KMS-11 (cell line): ENCODE results near the gene PCDHGA4.
"Not testable (repeated sequence)": the region's sequence is repeated elsewhere in the genome, so short reads cannot be mapped to it uniquely, and the experiment has no call there.

Experiments used
- H2AFZ ChIP-seq: fragments of 200-600 bp; sonication (generic); 2 replicates; pipeline ENCODE4 v1.6.1; 2016; ENCODE audit warnings: antibody characterized with exemption, mixed run types, low read depth
- H3K27ac ChIP-seq: fragments of 200-600 bp; sonication (generic); 2 replicates; pipeline ENCODE4 v1.6.1; 2016; ENCODE audit warnings: mild to moderate bottlenecking, mixed run types
- H3K27me3 ChIP-seq: fragments of 200-600 bp; sonication (generic); 2 replicates; pipeline ENCODE4 v1.6.1; 2017; ENCODE audit warnings: mild to moderate bottlenecking, low read depth, mixed run types, moderate library complexity; ENCODE audit not compliant: insufficient read depth
- H3K36me3 ChIP-seq: fragments of 200-600 bp; sonication (generic); 2 replicates; pipeline ENCODE4 v1.6.1; 2017; ENCODE audit warnings: mild to moderate bottlenecking, mixed run types; ENCODE audit not compliant: insufficient read depth
- H3K4me1 ChIP-seq: fragments of 200-600 bp; sonication (generic); 2 replicates; pipeline ENCODE4 v1.6.1; 2016; ENCODE audit warnings: mild to moderate bottlenecking, low read depth, mixed run types; ENCODE audit not compliant: poor library complexity, severe bottlenecking
- H3K4me2 ChIP-seq: fragments of 200-600 bp; sonication (generic); 2 replicates; pipeline ENCODE4 v1.7.0; 2016; ENCODE audit warnings: mild to moderate bottlenecking, mixed run types
- H3K4me3 ChIP-seq: fragments of 200-600 bp; sonication (generic); IDR thresholded peaks from 2 replicates; pipeline ENCODE4 v1.6.1; 2017; ENCODE audit warnings: low read depth, low read length, mixed read lengths; ENCODE audit not compliant: insufficient read depth
- H3K79me2 ChIP-seq: fragments of 200-600 bp; sonication (generic); 2 replicates; pipeline ENCODE4 v1.6.1; 2016; ENCODE audit warnings: low read depth, mixed run types; ENCODE audit not compliant: insufficient read depth
- H3K9ac ChIP-seq: fragments of 200-600 bp; sonication (generic); 2 replicates; pipeline ENCODE4 v1.6.1; 2016; ENCODE audit warnings: mild to moderate bottlenecking, mixed run types
- H4K20me1 ChIP-seq: fragments of 200-600 bp; sonication (generic); 2 replicates; pipeline ENCODE4 v1.6.1; 2016; ENCODE audit warnings: mild to moderate bottlenecking, mixed run types; ENCODE audit not compliant: insufficient read depth
- TF ChIP-seq, protein P1 (sequence below): fragments of 200-600 bp; sonication (generic); conservative IDR thresholded peaks from 2 replicates; pipeline ENCODE4 v1.6.1; 2017; ENCODE audit warnings: low read depth, mild to moderate bottlenecking, antibody characterized with exemption, low read length, moderate library complexity, mixed read lengths

PCDHGA4 gene

DNA sequence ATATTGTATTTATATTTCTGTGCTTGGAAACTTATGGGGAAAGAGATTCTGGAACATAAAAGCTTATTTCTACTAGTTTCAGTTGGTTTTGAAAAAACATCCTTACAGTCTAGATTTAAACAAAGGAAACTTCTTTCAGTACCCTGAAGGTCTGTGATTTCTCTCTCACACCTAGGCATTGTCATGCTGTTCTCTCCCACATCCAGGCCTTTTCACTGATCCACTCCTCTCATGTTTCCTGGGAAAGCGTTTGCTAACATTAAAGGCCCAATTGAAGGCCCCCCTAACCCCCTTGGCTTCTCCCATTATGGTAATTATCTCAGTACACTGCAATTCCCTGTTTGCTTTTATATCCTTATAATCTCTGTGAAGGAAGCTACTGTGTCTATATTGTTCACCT lies 12.0 kb upstream of the PCDHGA4 start:
- Histone ChIP-seq H3K4me1 (no peaks in the 10 kb centered on the region), H4K20me1 (no peaks in the 10 kb centered on the region), H3K4me3 (no peak overlapping the region), H3K79me2 (no peaks in the 10 kb centered on the region), H3K27ac (no peak overlapping the region), H3K9ac (no peak overlapping the region), H2AFZ (no peak overlapping the region), H3K36me3 (no peaks in the 10 kb centered on the region), H3K4me2 (no peak overlapping the region), H3K27me3 (no peaks in the 10 kb centered on the region)
- TF ChIP-seq, protein P1, sequence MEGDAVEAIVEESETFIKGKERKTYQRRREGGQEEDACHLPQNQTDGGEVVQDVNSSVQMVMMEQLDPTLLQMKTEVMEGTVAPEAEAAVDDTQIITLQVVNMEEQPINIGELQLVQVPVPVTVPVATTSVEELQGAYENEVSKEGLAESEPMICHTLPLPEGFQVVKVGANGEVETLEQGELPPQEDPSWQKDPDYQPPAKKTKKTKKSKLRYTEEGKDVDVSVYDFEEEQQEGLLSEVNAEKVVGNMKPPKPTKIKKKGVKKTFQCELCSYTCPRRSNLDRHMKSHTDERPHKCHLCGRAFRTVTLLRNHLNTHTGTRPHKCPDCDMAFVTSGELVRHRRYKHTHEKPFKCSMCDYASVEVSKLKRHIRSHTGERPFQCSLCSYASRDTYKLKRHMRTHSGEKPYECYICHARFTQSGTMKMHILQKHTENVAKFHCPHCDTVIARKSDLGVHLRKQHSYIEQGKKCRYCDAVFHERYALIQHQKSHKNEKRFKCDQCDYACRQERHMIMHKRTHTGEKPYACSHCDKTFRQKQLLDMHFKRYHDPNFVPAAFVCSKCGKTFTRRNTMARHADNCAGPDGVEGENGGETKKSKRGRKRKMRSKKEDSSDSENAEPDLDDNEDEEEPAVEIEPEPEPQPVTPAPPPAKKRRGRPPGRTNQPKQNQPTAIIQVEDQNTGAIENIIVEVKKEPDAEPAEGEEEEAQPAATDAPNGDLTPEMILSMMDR, result no peak

DNA sequence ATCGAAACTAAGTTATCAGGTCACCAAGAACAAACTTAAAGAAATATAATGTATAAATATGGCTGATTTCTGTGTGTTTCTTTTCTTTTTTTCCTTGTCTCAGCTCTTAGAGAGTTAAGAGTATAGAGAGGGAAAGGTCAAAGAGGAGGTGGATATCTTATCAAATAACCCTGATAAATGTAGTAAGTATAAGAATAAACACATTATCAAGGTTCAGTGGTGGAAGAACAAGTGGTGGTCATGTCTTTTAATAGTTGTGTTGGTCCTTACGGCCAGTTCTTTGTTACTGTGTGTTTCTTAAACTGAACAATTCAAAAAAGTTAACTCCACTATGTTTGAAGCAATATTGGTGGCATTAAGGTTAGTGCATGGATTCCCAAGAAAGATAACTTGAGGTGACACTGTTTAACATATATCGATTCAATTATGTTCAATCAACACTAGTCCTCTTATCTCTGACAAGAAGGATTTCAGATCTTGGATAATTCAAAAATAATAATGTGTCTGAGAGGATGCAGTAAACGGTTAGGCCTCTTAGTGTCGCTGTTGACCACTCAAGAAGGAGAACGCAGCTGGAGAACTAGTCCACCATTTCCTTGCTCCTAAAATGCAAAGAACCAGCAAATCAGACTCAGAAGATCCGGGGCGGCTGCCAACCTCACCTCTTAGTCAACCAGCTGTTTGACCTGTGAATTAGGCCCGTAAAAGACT lies 11.4 kb upstream of the PCDHGA4 start, which contains the start of gene PCDHGA3:
Gene PCDHGA3, plus strand, starts transcription at position 588 of the 711 bp plus-strand sequence. CDS start 205 bp downstream, outside the sequence.
- TF ChIP-seq, protein P1, result no peak
- Histone ChIP-seq H3K4me3 (no peak within 1 kb of the TSS), H3K79me2 (no peaks in the 10 kb centered on the region), H3K4me1 (no peaks in the 10 kb centered on the region), H3K9ac (no peak within 1 kb of the TSS), H3K27ac (no peak within 1 kb of the TSS), H3K4me2 (no peak within 1 kb of the TSS), H3K27me3 (no peaks in the 10 kb centered on the region), H3K36me3 (no peaks in the 10 kb centered on the region), H2AFZ (no peak within 1 kb of the TSS), H4K20me1 (no peaks in the 10 kb centered on the region)

GRCh38 chr5:141343953-141344463 lies 10.8 kb upstream of the PCDHGA4 start:
- no peak overlapping the region for H2AFZ ChIP-seq
- H3K79me2 ChIP-seq, result no peaks in the 10 kb centered on the region
- H3K9ac ChIP-seq, result no peak overlapping the region
- H3K27ac ChIP-seq, result no peak overlapping the region
- no peaks in the 10 kb centered on the region for H3K36me3 ChIP-seq
- H3K27me3 ChIP-seq, result no peaks in the 10 kb centered on the region
- TF ChIP-seq, protein P1, result no peak
- no peaks in the 10 kb centered on the region for H3K4me1 ChIP-seq
- no peak overlapping the region for H3K4me2 ChIP-seq
- H3K4me3 ChIP-seq, result no peak overlapping the region
- H4K20me1 ChIP-seq, result no peaks in the 10 kb centered on the region

DNA sequence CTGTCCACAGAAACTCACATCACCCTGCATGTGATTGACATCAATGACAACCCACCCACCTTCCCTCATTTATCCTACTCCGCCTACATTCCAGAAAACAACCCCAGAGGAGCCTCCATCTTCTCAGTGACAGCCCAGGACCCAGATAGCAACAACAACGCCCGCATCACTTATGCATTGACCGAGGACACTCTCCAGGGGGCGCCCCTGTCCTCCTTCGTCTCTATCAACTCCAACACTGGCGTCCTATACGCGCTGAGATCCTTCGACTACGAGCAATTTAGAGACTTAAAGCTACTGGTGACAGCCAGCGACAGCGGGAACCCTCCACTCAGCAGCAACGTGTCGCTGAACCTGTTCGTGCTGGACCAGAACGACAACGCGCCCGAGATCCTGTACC lies 9.5 kb upstream of the PCDHGA4 start:
- H4K20me1 ChIP-seq, result no peaks in the 10 kb centered on the region
- H2AFZ ChIP-seq, result no peak overlapping the region
- H3K27ac ChIP-seq, result no peak overlapping the region
- H3K4me3 ChIP-seq, result no peak overlapping the region
- H3K4me2 ChIP-seq, result no peak overlapping the region
- no peaks in the 10 kb centered on the region for H3K36me3 ChIP-seq
- H3K27me3 ChIP-seq, result no peaks in the 10 kb centered on the region
- H3K79me2 ChIP-seq, result no peaks in the 10 kb centered on the region
- TF ChIP-seq, protein P1, result no peak
- H3K9ac ChIP-seq, result no peak overlapping the region
- no peaks in the 10 kb centered on the region for H3K4me1 ChIP-seq

- not testable (repeated sequence) for H3K4me2 ChIP-seq, H3K4me3 ChIP-seq, H3K27ac ChIP-seq, H3K9ac ChIP-seq, H3K4me1 ChIP-seq, H2AFZ ChIP-seq, H4K20me1 ChIP-seq, H3K36me3 ChIP-seq, H3K79me2 ChIP-seq, H3K27me3 ChIP-seq
Observed at GRCh38 chr5:141346017-141346416, 8.8 kb upstream of the PCDHGA4 start.
